GM23248 (cell line): ENCODE measurements around the gene GLIS2.

Experiments
- EZH2 ChIP-seq: fragments of 200-600 bp; sonication (generic); IDR thresholded peaks from 2 replicates; pipeline ENCODE4 v1.6.1; 2018; ENCODE audit warnings: antibody characterized with exemption, mild to moderate bottlenecking; ENCODE audit not compliant: insufficient read depth, poor library complexity, severe bottlenecking
- EZH2phosphoT487 ChIP-seq: fragments of 200-600 bp; sonication (generic); IDR thresholded peaks from 2 replicates; pipeline ENCODE4 v1.6.1; 2018; ENCODE audit warnings: antibody characterized with exemption, moderate library complexity, mild to moderate bottlenecking, low read depth; ENCODE audit not compliant: insufficient read depth

GRCh38 chr16:4277987-4278513 is 37.8 kb upstream of the GLIS2 start:
- TF ChIP-seq EZH2phosphoT487 (no peak), EZH2 (no peak)
